ENCODE results near the gene SNX24. TPM values are rescaled to one million over a fixed set of nuclear protein-coding genes. Genes with fewer than 3 reads are reported as not detected.

Gene SNX24
- total RNA-seq, 1 donor = 0.54 TPM

DNA sequence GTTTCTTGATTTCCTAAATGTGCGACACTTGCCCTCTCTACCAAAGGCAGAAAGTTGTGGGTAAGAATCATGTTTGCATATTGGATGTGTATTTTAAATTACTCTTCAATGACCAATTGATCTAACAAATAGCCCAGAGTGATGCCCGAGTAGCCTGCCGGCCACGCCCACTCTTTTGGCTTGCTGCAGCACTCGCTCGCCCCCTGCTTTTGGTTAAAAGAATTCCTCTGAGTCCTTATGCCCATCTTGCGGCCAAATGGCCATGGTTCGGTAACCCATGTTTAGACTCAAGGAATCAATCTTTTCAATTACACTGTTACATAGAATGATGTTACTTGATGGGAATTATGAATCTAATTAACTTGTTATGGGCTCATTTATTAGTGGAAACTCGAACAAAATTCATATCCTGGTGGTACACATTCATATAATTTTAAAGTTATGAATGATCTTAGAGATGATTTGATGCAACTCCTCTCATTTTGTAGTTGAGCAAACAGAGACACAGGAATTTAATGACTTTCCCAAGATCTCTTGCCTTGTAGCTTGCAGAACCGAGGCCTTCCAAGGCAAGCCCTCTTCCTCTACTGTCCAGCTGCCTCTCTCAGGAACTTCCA, 154.6 kb downstream of the SNX24 start:
- peak in 2 of 3 donors; percentile 41 to 60 for DNase-seq (ENCODE audit: low read depth in 2 of 3, low spot score in 2 of 3)

DNA sequence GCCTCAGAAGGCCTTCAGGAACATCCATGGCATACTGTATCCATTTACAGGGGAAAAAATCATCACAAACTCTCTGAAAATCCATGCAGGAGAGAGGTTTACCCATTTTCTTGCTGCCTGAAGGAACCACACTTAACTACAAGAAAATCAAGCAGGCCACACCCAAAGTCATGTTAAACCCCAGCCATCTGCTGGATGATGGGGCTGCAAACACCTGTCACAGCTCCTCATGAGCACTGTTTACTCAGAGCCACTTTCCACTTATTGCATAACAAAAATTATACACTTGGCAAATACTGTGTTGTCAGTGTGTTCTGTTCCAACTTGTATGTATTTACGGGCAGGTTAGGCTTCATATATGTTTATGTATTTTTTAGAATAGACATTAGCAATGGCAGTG, 155.3 kb downstream of the SNX24 start:
- no peak for DNase-seq (ENCODE audit: low read depth in 2 of 3, low spot score in 2 of 3)

DNA sequence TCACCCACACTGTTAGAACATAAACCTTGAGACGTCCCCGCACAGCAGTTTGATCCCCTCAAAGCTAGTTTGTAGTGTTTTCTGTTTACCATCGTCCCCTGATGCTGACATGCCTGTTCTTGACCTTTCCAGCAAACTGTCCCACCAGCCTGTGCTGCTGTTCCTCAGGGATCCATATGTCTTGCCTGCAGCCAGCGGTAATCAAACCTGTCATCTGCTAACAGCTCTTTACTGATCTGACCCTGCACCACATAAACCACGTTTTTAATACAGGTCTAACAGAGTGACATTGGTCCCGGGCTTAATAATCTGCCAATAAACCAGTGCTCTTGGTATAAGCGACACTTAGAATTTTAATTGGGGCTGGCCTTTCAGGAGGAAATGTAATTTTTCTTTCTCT, 156.4 kb downstream of the SNX24 start:
- DNase-seq (ENCODE audit: low read depth in 2 of 3, low spot score in 2 of 3) = no peak

DNA sequence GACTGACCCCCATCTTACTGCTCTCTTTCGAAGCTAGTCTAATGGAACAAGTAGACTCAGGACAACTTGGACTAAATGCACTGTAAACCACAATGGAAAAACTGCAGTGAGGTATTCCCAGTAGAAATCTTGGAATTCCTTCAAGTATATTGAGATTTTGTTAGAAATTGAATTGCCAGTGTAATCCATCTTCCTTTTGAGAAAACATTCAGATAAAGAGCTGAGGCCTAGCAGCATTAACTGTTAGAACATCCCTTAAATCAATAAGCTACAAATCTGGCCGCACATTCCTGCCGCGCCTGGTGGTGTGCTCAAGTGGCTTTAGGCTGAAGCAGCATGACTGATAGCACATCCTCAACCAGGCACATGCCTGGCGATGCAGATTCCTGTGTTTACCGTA, 161.8 kb downstream of the SNX24 start:
- DNase-seq (ENCODE audit: low read depth in 2 of 3, low spot score in 2 of 3) = no peak

DNA sequence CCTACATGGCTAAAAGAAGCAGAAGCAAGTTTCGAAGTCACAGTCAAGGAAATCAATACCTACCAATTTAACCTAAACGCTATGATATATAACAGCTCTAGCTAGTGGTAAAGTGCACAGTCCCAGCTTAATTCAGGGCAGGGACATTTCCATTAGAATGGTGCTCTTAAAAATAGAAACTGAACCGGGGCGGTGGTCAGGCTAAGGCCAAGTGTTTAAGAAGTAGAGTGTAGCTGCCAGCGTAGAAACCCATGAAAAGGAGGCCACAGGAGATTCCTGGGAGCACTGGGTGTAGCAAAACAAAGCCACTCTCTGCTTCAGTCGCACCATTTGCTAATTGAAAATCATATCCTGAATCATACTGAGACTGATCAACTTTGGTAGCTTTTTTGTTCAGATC, 162.3 kb downstream of the SNX24 start:
- DNase-seq (ENCODE audit: low read depth in 2 of 3, low spot score in 2 of 3) = no peak

DNA sequence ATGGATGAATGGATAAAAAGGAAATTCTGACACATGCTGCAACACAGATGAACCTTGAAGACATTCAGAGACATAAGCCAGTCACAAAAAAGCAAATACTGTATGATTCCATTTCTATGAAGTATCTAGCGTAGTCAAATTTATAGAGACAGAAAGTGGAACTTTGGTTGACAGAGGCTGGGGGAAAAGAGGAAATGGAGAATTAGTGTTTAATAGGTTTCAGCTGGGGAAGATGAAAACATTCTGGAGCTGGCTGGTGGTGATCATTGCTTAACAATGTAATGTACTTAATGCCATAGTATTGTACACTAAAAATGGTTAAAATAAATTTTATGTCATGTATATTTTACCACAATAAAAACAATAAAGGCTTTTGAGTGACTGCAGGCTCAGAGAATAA, 166.9 kb downstream of the SNX24 start:
- DNase-seq (ENCODE audit: low read depth in 2 of 3, low spot score in 2 of 3) = no peak

DNA sequence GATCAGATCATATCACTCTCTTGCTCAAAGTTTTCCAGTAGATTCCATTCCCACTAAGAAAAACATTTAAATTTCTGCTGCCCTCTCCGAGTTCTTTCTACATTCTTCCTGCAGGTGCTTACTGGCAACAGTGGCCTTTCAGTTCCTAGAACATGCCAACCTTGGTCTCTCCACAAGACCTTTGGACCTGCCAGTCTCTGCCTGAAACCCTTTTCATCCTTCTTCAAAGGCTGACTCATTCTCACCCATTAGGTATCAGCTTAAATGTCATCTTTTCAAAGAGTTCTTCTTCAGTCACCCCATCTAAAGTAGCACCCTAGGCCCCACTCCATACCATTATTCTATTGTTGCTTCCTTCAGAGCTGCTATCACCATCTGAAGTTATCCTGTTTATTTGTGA, 169.3 kb downstream of the SNX24 start:
- DNase-seq (ENCODE audit: low read depth in 2 of 3, low spot score in 2 of 3) = no peak

DNA sequence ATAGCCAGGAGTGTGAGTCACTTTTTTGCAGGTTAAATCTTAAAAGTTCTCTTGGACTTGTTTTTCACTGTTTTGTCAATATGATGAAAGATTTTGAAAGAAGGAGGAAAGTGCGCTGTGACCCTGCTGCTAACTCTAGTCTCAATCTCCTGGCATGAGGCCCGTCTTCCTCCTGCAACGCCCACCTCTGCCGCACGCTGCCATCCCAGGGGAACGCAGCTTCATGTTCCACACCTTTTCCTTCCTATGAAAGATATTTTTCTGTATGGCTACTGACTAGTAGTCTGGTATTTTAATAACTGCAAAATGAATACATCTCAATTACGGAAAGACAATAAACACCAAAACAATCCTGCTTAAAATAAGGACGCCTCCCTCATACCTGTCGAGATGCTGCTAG, 182.8 kb downstream of the SNX24 start:
- no peak for DNase-seq (ENCODE audit: low read depth in 2 of 3, low spot score in 2 of 3)

DNA sequence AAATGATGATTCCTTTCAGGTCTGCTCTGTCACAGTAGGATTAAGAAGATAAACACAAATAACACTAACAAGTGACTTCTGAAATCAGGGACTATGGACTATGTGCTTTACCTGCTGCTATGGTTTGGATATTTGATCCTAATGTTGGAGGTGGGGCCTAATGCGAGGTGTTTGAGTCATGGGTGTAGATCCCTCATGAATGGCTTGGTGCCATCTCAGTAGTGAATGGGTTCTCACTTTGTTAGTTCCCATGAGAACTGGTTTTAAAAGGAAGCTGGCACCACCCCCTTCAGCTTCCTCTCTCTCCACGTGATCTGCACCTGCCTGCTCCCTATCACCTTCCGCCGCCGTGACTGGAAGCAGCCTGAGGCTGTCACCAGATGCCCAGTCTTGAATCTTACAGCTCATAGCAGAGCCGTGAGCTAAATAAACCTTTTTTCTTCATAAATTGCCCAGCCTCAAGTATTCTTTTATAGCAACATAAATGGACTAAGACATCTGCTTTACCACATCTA, 187.8 kb downstream of the SNX24 start:
- DNase-seq (ENCODE audit: low read depth in 2 of 3, low spot score in 2 of 3) = no peak

DNA sequence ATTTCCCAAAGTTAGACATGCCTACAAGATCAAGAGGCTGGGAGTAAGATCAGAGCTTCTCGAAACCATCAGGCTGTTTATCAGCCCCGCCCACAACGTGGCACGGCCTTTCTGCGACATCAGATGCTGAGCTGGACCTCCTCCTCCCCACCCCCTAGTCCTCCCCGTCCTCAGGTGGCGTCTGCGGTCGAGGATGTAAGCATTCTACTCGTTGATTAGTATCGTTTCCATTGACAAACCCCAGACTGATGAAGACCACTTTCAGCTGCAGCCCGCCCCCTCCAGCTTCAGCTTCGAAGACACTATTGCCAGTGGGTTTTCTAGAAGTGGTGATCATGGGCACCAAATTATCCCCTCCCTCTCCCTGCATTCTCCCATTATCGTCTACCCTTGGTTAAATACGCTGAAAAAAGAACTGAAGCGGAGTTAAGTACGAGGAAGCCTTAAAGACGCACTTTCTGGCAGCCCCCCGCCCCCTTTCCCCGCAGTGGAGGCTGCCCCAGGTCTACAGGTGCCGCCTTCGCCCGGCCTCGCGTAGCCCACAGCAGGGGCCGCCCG, 190.0 kb downstream of the SNX24 start:
- peak in 2 of 3 donors; percentile 10 to 23 for DNase-seq (ENCODE audit: low read depth in 2 of 3, low spot score in 2 of 3)

DNA sequence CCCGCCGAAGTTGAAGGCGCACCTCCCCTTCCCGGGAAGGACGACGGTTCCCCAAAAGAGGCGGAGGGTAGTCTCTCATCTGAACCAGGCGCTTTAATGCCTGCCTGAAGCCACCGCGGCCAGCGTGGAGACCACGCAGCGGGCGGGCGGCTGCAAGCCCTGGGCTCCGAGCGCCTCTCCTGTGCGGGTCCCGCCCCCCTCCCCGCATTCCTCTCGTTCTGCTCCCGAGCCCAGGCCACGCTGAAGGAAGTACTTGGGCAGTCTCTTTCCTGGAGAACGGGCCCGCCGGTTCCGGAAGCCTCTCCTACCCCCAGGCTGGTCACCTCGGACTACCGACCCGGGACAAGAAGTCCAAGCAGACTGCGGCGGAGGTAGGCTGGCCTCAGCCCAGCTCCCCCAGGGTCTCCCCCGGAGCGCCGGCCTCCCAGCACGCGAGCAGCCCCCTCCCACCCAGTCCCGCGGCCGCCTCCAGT, 190.5 kb downstream of the SNX24 start:
- peak in 2 of 3 donors; percentile 4 to 9 for DNase-seq (ENCODE audit: low read depth in 2 of 3, low spot score in 2 of 3)

DNA sequence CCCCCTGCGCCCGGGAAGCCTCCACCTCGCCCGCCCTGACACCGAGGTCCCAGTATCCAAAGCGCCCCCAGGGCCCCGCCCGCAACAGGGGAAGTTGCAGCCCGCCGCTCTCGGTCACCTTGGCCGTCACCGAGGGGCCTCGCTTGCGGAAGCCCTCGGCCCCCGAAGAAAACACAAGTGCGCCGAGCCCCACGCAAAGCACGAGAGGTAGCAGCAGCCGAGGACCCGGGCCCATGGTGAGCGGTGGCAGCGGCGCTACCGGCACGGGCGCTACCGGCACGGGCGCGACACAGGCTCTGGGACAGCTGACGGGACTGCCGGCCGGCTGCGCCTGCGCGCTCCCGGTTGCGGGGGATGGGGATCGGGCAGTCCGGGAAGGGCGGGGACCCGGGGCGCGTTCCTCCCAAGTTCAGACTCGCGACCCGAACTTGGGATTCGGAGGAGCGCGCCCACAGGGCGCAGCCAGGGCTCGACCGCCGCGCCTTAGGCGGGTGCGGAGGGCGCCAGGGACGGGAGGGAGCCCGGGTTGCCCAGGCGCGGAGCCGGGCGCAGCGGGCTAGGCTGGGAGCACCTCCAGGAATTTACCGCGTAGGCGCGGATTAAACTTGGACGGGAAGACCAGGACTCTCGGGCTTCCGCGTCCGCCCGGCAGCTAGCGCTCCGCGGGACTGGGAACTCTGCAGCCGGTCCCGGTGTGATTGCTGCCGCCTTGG, 191.1 kb downstream of the SNX24 start, which contains the start of gene PPIC:
Gene PPIC (minus strand): TSS at position 335 of the 713 bp plus-strand sequence. CDS start 100 bp downstream, at position 235.
- peak in 2 of 3 donors; percentile 26 to 28 for DNase-seq (ENCODE audit: low read depth in 2 of 3, low spot score in 2 of 3)

DNA sequence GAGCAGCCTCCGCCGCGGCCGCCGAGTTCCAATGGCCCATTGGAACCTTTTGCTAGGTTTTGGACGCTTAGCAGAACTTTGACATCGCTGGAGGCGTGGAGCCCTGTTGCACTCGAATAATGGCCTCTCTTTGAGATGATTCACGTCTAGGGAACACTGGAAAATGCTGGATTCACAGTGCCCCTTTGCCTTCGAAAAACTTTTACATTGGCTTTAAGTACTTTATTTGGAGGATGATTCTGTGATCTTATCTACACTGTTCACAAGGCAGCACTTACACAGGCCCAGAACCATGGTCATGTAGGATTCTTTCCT, 191.6 kb downstream of the SNX24 start:
- DNase-seq (ENCODE audit: low read depth in 2 of 3, low spot score in 2 of 3) = peak in 2 of 3 donors; percentile 5 to 15

DNA sequence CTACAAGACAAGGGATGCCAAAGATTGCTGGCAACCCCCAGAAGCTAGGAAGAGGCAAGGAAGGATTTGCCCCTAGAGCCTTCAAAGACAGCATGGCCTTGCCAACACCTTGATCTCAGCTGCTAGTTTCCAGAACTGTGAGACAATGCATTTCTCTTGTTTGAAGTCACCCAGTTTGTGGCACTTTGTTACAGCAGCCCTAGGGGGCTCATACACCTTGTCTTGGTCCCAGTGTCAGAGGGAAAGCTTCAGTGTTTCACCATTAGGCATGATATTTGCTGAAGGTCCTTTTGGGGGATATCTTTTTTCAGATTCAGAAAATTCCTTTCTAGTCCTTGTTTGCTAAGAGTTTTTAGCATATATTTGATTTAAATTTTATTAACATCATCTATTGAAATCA, 194.3 kb downstream of the SNX24 start:
- no peak for DNase-seq (ENCODE audit: low read depth in 2 of 3, low spot score in 2 of 3)

DNA sequence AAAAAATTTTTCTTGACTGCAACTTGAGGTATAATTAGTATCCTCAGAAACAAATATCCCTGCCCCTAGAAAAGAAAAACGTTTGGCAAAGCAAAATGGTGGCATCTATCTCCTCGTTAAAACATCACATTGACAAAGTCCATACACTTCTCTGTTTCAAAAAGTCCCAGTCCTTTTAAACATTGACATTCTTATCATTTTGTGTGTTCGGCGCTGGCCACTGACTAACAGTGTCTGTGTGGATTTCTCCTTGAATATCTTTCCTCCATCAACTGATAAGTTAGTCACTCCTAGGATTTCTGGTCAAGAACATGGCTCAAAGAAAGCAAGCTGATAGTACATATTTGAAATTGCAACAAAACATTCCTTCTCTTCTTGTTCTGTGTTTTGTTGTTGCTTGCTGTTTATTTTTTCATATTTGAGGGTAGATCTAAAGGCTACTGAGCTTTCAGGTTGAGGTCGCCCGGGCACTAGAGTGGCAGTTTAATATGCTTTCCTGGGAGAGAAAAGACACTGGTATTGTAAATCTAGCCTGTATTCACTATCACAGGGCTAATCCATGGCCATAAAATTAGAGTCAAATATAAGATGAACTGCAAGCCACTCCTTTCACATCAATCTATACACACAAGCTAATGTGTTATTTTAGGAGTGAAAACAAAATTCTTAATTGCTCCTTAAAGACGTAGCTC, 199.7 kb downstream of the SNX24 start:
- no peak for DNase-seq (ENCODE audit: low read depth in 2 of 3, low spot score in 2 of 3)

DNA sequence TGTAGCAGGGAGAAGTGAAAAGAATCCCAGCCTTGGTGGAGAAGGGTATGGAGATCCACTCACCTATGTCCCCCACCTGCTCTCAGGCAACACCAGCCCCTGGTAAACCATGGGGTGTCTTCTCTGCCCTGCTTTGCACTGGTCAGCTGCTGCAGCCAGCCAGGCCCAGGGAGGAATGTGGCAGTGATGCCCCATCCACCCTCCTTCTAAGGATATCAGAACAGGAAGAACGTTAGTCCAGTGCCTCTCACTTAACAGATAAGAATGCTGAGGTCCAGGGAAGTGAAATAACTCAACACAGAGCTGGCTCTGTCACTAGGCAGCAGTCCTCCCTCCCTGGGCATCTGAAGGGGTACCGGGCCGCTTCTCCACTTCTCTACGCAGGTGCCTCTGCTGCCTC, 200.8 kb downstream of the SNX24 start:
- no peak for DNase-seq (ENCODE audit: low read depth in 2 of 3, low spot score in 2 of 3)

DNA sequence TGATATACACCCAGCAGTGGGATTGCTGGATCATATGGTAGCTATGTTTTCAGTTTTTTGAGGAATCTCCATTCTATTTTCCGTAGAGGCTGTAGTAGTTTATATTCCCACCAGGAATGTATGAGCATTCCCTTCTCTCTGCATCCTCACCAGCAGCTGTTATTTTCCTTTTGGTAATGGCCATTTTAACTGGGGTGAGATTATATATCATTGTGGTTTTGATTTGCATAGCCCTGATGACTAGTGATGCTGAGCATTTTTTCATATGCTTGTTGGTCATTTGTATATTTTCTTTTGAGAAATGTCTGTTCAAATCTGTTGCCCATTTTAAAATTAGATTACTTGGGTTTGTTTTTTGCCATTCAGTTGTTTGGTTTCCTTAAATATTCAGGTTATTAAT, 202.3 kb downstream of the SNX24 start:
- DNase-seq (ENCODE audit: low read depth in 2 of 3, low spot score in 2 of 3) = no peak

DNA sequence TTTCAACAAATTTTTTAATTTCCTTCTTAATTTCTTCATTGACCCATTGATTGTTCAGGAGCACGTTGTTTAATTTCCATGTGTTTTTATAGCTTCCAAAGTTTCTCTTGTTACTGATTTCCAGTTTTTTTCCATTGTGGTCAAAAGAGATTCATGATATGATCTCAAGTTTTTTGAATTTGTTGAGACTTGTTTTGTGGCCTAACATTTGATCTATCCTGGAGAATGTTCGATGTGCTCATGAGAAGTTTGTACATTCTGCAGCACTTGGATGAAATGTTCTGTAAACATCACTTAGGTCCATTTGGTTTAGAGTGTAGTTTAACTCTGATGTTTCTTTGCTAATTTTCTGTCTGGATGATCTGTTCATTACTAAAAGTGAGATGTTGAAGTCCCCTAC, 205.8 kb downstream of the SNX24 start:
- no peak for DNase-seq (ENCODE audit: low read depth in 2 of 3, low spot score in 2 of 3)
